Measurements from ENCODE around the gene FARS2. TPM values are rescaled to one million over a fixed set of nuclear protein-coding genes. Genes with fewer than 3 reads are reported as not detected.

The FARS2 gene
- total RNA-seq, 2 experiments from 2014 or later = 22.0 to 23.8 TPM

GRCh38 chr6:5582762-5583161 is 321.4 kb downstream of the FARS2 start:
- ChIA-PET POLR2A (no interaction called here), CTCF (no interaction called here)

GRCh38 chr6:5583528-5583927 is 322.2 kb downstream of the FARS2 start:
- POLR2A ChIA-PET = no interaction called here
- CTCF ChIA-PET = no interaction called here

- POLR2A ChIA-PET = no interaction called here
- CTCF ChIA-PET = no interaction called here
Observed at GRCh38 chr6:5584078-5584482, 322.8 kb downstream of the FARS2 start.

GRCh38 chr6:5587648-5588047 is 326.3 kb downstream of the FARS2 start:
- CTCF ChIA-PET = no interaction called here
- POLR2A ChIA-PET = no interaction called here

- POLR2A ChIA-PET = no interaction called here
- CTCF ChIA-PET = no interaction called here
Observed at GRCh38 chr6:5589422-5590141, 328.3 kb downstream of the FARS2 start.

GRCh38 chr6:5590187-5590586 is 328.9 kb downstream of the FARS2 start:
- ChIA-PET CTCF (no interaction called here), POLR2A (no interaction called here)

GRCh38 chr6:5592886-5593519 is 331.7 kb downstream of the FARS2 start:
- CTCF ChIA-PET = no interaction called here
- POLR2A ChIA-PET = no interaction called here

GRCh38 chr6:5595184-5595583 is 333.9 kb downstream of the FARS2 start:
- CTCF ChIA-PET = no interaction called here
- POLR2A ChIA-PET = no interaction called here

GRCh38 chr6:5597413-5597812 is 336.1 kb downstream of the FARS2 start:
- ChIA-PET CTCF (no interaction called here), POLR2A (no interaction called here)

GRCh38 chr6:5598123-5598522 is 336.8 kb downstream of the FARS2 start:
- POLR2A ChIA-PET = no interaction called here
- CTCF ChIA-PET = no interaction called here

- ChIA-PET POLR2A (no interaction called here), CTCF (no interaction called here)
Observed at GRCh38 chr6:5599127-5599526, 337.8 kb downstream of the FARS2 start.

GRCh38 chr6:5605937-5606336 is 344.6 kb downstream of the FARS2 start:
- ChIA-PET POLR2A (no interaction called here), CTCF (no interaction called here)

GRCh38 chr6:5606546-5606945 is 345.2 kb downstream of the FARS2 start:
- ChIA-PET CTCF (no interaction called here), POLR2A (no interaction called here)

- ChIA-PET CTCF (no interaction called here), POLR2A (no interaction called here)
Observed at GRCh38 chr6:5610640-5611039, 349.3 kb downstream of the FARS2 start.

GRCh38 chr6:5617179-5617578 is 355.9 kb downstream of the FARS2 start:
- ChIA-PET POLR2A (no interaction called here), CTCF (interaction anchor here (0.6 kb wide), 1 partner anchor 276 kb away, joined by 4 read pairs; no protein-coding TSS in a partner anchor)

GRCh38 chr6:5619249-5619648 is 357.9 kb downstream of the FARS2 start:
- ChIA-PET CTCF (no interaction called here), POLR2A (no interaction called here)

- POLR2A ChIA-PET = no interaction called here
- CTCF ChIA-PET = no interaction called here
Observed at GRCh38 chr6:5622276-5623005, 361.1 kb downstream of the FARS2 start.

- CTCF ChIA-PET = no interaction called here
- POLR2A ChIA-PET = no interaction called here
Observed at GRCh38 chr6:5623769-5624168, 362.5 kb downstream of the FARS2 start.

- ChIA-PET POLR2A (no interaction called here), CTCF (no interaction called here)
Observed at GRCh38 chr6:5624256-5624655, 362.9 kb downstream of the FARS2 start.

- CTCF ChIA-PET = no interaction called here
- POLR2A ChIA-PET = no interaction called here
Observed at GRCh38 chr6:5626727-5627426, 365.6 kb downstream of the FARS2 start.

GRCh38 chr6:5630636-5631035 is 369.3 kb downstream of the FARS2 start:
- ChIA-PET CTCF (no interaction called here), POLR2A (no interaction called here)
